Measurements from ENCODE around the gene NHSL2. TPM values are rescaled to one million over a fixed set of nuclear protein-coding genes. Genes with fewer than 3 reads are reported as not detected.
"Not testable (repeated sequence)": the region's sequence is repeated elsewhere in the genome, so short reads cannot be mapped to it uniquely, and the experiment has no call there.

Gene NHSL2
- total RNA-seq, 1 donor, result 14.8 TPM

- DNase-seq (ENCODE audit: low read depth in 2 of 3, low spot score in 2 of 3), result no peak
Observed at GRCh38 chrX:72038868-72039267, 128.2 kb downstream of the NHSL2 start.

DNA sequence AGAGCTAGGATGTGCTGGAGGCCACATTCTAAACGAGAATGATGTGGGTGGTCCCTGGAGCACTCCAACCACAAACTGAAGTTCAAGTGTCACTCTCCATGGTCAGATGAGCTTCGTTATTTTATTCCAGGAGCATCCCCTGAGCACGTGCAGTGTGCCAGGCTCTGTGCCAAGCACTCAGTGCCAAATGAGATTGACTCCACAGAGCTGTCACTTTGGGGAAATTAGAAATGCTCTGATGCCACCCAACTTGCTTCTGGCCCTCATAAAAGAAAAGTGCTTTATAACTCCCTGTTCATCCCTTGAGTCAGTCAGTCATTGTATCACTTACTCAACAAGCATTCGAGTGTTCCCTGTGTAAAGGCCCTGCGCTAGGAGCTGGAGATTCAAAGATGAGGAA lies 129.9 kb downstream of the NHSL2 start:
- no peak for DNase-seq (ENCODE audit: low read depth in 2 of 3, low spot score in 2 of 3)

GRCh38 chrX:72041176-72041575 lies 130.5 kb downstream of the NHSL2 start:
- no peak for DNase-seq (ENCODE audit: low read depth in 2 of 3, low spot score in 2 of 3)

DNA sequence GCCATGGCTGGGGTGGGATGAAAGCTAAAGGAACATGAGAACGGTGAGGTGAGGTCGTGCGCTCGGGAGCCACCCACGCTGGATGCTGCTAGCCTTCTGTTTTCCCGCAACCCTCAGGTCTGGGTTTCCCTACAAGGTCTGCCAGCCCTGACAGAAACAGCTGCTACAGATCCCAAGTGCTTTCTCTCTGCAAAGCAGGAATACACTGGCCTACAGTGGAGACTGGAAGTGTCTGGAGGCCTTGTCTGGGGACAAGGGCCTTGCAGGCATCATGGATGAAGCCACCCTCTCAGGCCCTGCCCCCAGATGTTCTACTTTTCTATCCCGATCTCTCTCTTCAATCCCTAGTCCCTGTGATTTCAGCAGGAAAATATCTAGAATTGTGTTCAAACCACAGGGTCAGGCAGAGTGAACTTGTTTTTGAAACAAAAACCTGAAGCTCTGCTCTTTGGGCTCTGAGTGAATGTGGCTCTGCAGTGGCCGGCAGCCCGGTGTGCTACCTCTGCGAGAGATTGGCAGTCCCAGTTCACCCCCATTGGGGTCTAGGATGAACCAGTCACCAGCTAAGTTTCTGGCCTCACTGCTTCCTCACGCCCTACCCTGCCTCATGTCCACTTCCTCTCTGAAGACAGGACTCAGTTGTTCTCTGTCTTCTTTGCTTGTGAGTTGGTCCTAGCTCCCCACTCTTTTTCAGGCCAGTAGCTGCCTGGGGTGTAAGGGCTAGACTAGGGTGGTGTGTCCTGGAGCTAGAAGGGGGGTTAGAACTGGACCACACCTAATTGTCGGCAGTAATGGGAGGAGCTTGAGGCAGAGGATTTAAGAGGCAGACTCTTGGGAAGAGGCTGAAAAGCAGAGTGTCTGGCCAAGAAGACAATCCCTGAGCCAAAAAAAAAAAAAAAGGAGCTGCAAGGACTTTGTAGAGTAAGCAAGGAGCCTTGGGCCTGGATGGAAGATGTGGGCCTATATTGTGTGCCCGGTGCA lies 131.5 kb downstream of the NHSL2 start:
- no peak for DNase-seq (ENCODE audit: low read depth in 2 of 3, low spot score in 2 of 3)

DNA sequence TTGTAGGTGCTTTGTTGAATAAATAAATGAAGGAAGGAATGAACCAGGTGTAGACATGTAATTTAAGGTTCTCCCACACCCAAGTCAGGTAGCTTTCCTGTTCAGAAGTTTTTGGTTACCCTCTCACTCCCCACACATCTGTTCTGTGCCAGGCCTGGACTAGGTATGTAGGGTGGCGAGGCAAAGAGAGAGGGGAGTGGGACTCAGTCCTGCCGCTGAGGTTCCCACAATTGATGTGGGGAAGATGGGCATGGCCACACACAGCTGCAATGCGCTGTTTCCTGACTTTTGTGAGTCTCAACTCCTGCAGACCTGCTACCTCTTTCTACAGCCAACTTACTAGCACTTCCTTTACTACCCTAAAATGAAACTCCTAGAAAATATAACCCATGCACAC lies 132.2 kb downstream of the NHSL2 start:
- DNase-seq (ENCODE audit: low read depth in 2 of 3, low spot score in 2 of 3), result no peak

GRCh38 chrX:72043636-72044035 lies 133.0 kb downstream of the NHSL2 start:
- no peak for DNase-seq (ENCODE audit: low read depth in 2 of 3, low spot score in 2 of 3)

- DNase-seq (ENCODE audit: low read depth in 2 of 3, low spot score in 2 of 3), result peak in 1 of 3 donors; percentile 9
Observed at GRCh38 chrX:72045141-72045540, 134.5 kb downstream of the NHSL2 start.

- DNase-seq (ENCODE audit: low read depth in 2 of 3, low spot score in 2 of 3), result no peak
Observed at GRCh38 chrX:72045552-72046277, 135.1 kb downstream of the NHSL2 start.

- peak in 2 of 3 donors; percentile 30 to 51 for DNase-seq (ENCODE audit: low read depth in 2 of 3, low spot score in 2 of 3)
Observed at GRCh38 chrX:72046447-72046846, 135.8 kb downstream of the NHSL2 start.

DNA sequence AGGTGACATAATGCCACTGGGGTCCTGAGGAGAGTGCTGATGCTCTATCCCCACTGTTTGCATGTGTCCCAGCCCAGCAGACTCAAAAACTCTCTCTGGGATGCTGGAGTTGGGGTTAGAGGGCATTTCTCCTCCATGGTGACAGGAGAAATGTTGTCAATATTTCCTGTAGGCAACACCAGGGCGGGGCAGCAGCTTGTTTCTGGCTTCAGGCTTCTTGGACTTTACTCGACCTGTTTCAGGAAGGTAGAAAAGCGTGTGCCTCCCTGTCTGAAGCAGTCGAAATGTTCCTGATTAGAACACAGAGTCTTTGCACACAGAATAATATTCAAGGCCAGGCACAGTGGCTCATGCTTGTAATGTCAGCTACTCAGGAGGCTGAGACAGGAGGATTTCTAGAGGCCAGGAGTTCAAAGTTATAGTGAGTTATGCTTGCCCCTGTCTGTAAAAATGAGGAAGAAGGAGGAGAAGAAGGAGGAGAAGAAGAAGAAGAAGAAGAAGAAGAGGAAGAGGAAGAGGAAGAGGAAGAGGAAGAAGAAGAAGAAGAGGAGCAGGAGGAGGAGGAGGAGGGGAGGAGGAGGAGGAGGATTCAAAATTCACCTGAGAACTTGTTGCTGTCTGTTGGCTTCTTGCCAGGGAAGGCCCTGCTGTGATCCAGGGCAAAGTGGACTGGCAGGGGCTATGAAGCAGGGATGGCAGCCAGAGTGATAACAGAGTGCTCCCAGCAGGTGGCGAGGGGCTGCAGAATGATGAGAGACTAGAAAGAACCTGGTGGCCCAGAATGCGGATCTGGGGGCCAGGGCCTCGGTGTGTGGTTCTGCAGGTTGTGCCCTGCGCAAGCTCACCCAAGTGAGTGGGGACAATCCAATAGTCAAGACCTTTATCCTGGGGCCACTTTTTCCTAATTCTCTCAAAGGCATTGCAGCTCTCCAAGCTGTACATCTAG lies 138.1 kb downstream of the NHSL2 start:
- peak in 2 of 3 donors; percentile 16 to 24 for DNase-seq (ENCODE audit: low read depth in 2 of 3, low spot score in 2 of 3)

- no peak for DNase-seq (ENCODE audit: low read depth in 2 of 3, low spot score in 2 of 3)
Observed at GRCh38 chrX:72050011-72050410, 139.4 kb downstream of the NHSL2 start.

- DNase-seq (ENCODE audit: low read depth in 2 of 3, low spot score in 2 of 3), result no peak
Observed at GRCh38 chrX:72051589-72051988, 140.9 kb downstream of the NHSL2 start.

DNA sequence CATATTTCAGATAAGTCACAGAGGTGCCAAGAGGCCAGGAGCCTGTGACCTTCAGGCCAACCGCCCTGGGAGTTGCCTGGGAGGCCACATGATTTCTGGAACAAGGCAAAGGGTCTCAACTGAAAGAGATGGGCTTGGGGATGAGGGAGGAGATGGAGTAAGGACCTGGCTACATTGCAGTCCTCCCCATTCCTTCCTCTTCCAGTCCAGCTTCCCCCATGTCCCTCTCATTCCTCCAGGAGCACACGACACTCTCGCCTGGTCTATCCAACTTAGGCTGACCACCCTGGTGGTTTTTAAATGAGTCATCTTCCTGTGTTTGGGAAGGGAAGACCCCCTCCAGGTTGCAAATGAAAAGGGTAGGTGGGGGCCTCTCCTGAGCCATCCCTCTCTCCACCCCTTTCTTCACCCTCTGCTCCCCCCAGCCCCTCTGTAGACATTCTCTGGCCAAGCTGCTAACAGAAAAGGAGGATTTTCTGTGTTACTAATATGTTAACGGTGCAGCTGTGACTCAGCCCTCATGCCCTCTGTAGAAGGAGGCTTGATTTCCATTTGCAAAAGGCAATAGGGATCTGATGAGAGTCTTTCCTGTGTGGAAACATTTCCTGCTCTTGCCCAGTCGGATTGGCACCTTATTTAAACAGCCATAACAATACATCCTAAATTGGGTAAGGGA lies 141.9 kb downstream of the NHSL2 start:
- DNase-seq (ENCODE audit: low read depth in 2 of 3, low spot score in 2 of 3), result no peak

DNA sequence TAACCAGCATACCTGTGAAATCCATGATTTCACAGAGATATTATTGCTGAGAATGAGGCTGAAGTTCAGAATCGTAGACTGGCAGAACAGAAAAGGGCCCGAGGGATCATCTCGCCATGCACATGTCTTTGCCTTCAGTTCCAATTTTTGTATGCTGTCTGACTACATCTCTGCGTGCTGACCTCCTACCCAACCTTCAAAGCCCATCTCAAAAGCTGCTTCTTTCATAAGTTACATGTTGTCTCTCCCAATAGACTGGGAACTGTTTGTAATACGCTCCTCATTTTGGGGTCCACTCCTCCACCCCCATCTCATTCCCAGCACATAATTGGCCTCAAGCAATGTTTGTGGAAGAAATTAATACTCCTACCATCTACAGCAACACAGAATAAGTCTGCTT lies 142.9 kb downstream of the NHSL2 start:
- no peak for DNase-seq (ENCODE audit: low read depth in 2 of 3, low spot score in 2 of 3)

GRCh38 chrX:72054779-72055489 lies 144.3 kb downstream of the NHSL2 start:
- DNase-seq (ENCODE audit: low read depth in 2 of 3, low spot score in 2 of 3), result no peak

DNA sequence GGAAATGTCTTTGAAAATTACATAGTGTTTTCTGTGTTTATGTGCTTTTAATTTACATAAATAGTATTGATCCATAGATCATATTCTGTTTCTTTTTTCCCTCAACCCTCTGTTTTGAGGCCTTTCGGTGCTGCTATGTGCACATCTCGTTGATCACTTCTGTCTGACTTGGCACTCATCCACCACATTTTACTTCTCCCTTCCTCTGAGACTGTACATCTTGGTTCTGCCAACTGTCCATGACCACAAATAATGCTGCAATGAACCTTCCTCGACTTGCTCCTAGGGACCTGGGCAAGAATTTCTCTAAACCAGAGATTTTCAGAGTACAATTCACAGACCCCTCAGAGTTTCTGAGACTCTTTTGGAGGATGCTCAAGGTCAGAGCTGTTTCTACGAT lies 146.7 kb downstream of the NHSL2 start:
- peak in 1 of 3 donors; percentile 49 for DNase-seq (ENCODE audit: low read depth in 2 of 3, low spot score in 2 of 3)

- DNase-seq (ENCODE audit: low read depth in 2 of 3, low spot score in 2 of 3), result no peak
Observed at GRCh38 chrX:72057849-72058248, 147.2 kb downstream of the NHSL2 start.

- not testable (repeated sequence) for DNase-seq (ENCODE audit: low read depth in 2 of 3, low spot score in 2 of 3)
Observed at GRCh38 chrX:72058346-72058745, 147.7 kb downstream of the NHSL2 start.

GRCh38 chrX:72060196-72060920 lies 149.7 kb downstream of the NHSL2 start:
- peak in 1 of 3 donors; percentile 48 for DNase-seq (ENCODE audit: low read depth in 2 of 3, low spot score in 2 of 3)
